ENCODE data around the gene ENTHD1.
"Not testable (repeated sequence)": the region's sequence is repeated elsewhere in the genome, so short reads cannot be mapped to it uniquely, and the experiment has no call there.

DNA sequence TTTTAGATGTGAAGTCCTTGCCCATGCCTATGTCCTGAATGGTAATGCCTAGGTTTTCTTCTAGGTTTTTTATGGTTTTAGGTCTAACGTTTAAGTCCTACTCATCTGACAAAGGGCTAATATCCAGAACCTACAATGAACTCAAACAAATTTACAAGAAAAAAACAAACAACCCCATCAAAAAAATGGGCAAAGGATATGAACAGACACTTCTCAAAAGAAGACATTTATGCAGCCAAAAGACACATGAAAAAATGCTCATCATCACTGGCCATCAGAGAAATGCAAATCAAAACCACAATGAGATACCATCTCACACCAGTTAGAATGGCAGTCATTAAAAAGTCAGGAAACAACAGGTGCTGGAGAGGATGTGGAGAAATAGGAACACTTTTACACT lies 47.0 kb downstream of the ENTHD1 start:
- TF ChIP-seq, protein P1, sequence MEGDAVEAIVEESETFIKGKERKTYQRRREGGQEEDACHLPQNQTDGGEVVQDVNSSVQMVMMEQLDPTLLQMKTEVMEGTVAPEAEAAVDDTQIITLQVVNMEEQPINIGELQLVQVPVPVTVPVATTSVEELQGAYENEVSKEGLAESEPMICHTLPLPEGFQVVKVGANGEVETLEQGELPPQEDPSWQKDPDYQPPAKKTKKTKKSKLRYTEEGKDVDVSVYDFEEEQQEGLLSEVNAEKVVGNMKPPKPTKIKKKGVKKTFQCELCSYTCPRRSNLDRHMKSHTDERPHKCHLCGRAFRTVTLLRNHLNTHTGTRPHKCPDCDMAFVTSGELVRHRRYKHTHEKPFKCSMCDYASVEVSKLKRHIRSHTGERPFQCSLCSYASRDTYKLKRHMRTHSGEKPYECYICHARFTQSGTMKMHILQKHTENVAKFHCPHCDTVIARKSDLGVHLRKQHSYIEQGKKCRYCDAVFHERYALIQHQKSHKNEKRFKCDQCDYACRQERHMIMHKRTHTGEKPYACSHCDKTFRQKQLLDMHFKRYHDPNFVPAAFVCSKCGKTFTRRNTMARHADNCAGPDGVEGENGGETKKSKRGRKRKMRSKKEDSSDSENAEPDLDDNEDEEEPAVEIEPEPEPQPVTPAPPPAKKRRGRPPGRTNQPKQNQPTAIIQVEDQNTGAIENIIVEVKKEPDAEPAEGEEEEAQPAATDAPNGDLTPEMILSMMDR (IDR thresholded peaks at IDR 0.05): not testable (repeated sequence)
- not testable (repeated sequence) for TF ChIP-seq POLR2A (IDR thresholded peaks at IDR 0.05)

Data from uterus (tissue), 2 donors.